Renal cortex interstitium (tissue), 11 donors: ENCODE data around the gene TGM2. TPM values are rescaled to one million over a fixed set of nuclear protein-coding genes. Genes with fewer than 3 reads are reported as not detected.

Source experiments
- DNase-seq, 11 donors: peaks; one replicate each; pipeline ENCODE4 v3.0.0-alpha.2; 2013; ENCODE audit warnings: low read depth in 9 of 11, low spot score in 4 of 11; ENCODE audit errors: extremely low read depth in 1 of 11
- polyA plus RNA-seq, 3 donors: library from polyadenylated mRNA; unstranded; fragments of 120-200 nt; gene quantifications; one replicate each; pipeline ENCODE4 v1.2.1, GENCODE V29; 2013; ENCODE audit not compliant: insufficient read length in 3 of 3

TGM2 gene
- polyA plus RNA-seq, 3 donors = 29.3 to 40.4 (median 39.4) TPM

GRCh38 chr20:38129248-38129865, 35.7 kb downstream of the TGM2 start:
- no peak for DNase-seq

DNA sequence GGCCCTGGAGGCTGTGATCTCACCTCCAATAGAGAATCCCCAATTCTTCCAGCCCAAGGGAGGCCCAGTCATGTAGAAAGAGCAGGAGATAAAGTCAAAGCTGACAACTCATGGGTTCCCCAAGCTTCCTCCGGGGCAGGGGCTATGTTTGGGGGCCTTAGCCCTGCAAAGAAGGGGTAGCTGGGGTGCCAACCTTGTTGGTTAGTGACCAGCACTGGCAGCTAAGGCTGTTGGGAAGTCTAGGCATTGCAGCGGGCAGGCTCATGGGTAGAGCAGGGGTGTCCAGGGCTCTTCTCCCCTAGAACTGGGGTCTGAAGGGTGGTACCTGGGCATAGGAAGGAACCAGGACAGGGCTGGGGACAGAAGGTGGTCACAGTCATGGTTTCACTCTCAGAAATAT, 36.4 kb downstream of the TGM2 start:
- DNase-seq = no peak

- no peak for DNase-seq
Observed at GRCh38 chr20:38127920-38128528, 37.0 kb downstream of the TGM2 start.

DNA sequence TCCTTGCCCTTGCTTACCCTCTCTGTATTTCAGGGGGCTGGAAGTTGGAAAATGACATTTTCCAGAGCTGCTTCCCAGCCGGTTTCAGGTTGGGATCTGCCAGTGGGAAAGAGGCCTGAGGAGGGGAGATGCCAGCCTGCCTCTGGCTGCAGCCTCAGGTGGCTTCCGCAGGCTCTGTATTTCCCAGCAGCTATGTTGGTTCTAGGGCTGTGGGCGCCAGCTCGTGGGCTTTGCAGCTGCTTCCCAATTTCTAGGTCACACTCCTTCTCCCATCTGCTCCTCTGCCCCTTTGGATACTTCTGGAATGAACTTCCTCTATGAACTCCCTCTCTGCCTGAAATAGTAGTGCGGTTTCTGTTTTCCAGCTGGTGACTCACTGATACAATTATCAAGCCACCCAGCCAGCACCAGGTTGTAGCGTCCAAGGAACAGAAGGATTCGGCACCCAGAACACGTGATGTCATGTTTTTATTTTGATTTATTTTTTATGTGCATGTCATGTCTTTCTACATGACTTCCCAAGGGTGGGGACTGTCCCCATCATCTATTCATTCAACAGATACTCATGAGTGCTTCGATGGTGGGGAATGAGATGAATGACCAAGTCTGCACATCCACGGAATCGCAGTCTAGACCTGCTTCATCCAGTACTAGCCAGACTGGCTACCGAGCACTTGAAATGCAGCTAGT, 38.0 kb downstream of the TGM2 start:
- DNase-seq = no peak

GRCh38 chr20:38126146-38126921, 38.7 kb downstream of the TGM2 start:
- DNase-seq = no peak

DNA sequence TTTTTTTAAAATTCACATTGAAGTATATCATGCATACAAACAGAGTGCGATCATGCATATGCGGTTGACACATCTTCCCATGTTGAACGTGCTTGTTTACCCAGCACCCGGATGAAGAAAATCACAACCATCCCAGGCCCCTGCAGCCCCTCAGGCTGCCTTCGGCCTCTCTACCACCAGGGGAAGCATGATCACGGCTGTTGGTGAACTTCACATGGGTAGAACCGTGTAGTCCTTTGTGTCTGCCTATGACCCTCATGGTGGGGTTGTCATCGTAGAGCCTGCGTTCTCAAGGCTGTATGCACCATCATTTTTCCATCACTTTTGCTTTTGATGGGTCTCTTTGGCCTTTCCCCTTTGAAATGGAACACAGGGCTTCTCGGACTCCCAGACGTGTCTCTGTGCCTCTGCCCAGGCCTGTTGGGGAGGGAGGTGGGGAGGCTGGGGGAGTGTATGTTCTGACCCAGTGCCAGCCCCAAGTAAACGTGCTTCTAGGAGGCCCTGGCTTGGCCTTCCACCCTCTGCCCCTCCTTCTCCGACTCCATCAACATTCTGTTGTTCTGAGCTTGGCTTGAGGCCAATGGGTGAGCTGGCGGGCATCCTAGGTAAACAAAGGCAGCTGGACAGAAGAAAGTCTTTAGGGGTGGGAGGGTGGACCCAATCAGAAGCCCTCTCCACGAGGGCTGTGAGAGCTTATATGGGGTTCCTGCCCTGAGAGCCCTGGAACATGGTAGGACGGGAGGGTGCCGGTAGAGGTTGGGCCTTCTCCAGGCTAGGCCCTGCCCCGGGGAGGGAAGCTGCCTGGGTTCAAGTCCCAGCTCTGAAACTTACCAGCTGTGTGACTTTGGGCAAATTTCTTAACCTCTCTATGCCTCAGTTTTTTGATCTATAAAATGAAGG, 39.7 kb downstream of the TGM2 start:
- DNase-seq = peak in 10 of 11 donors; percentile 62 to 89 (median 73)

GRCh38 chr20:38123021-38123587, 42.0 kb downstream of the TGM2 start:
- DNase-seq = no peak

GRCh38 chr20:38121741-38122140, 43.3 kb downstream of the TGM2 start:
- DNase-seq = no peak

DNA sequence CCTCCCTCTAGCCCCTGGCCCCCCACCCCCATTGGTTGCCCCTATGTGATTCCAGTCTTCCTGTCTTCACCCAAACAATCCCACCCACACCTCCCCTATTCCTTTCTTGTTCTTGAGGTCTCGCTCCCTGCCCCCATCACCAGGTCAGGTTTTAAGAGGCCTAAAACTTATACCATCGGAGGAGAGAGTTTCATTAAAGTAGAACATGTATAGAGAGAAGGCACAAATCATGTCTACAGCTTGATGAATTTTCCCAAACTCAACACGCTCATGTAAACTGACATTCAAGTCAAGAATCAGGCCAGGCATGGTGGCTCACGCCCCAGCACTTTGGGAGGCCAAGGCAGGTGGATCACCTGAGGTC, 44.5 kb downstream of the TGM2 start:
- DNase-seq = no peak

GRCh38 chr20:38119446-38119845, 45.6 kb downstream of the TGM2 start:
- DNase-seq = no peak

GRCh38 chr20:38117635-38118034, 47.4 kb downstream of the TGM2 start:
- no peak for DNase-seq

DNA sequence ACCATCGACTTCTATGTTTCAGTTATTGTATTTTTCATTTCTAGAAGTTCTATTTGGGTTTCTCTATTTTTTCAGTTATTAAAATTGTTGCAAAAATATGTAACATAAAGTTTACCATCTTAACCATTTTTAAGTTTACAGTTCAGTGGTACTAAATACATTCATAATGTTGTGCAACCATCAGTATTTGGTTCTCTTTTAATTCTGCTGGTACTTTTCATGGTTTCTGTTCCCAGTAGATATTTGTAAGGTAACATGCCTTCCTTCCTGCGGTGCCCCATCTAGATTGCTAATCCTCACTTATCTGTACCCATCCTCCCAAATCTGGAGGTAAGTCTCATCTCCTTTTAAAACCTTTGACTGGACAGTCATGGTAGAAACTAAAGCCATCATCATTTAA, 47.9 kb downstream of the TGM2 start:
- no peak for DNase-seq

- no peak for DNase-seq
Observed at GRCh38 chr20:38116409-38117165, 48.5 kb downstream of the TGM2 start.

- no peak for DNase-seq
Observed at GRCh38 chr20:38115896-38116295, 49.2 kb downstream of the TGM2 start.

DNA sequence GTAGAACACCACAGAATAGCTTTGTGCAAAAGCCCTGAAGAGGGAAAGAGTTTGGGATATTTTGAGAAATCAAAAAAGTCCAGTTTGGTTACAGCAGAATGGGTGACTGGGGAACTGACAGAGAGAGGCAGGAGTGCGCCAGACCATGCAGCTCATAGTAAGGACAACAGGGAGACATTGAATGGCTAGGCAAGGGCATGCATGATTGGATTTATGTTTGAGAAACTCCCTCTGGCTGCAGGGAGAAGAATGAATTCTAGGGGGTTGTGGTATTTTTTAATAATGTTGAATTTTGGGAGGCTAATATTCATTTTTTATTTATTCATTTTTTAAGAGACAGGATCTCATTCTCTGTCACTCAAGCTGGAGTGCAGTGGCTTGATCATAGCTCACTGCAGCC, 49.9 kb downstream of the TGM2 start:
- DNase-seq = no peak

GRCh38 chr20:38114353-38114791, 50.7 kb downstream of the TGM2 start:
- DNase-seq = no peak

GRCh38 chr20:38113401-38114325, 51.4 kb downstream of the TGM2 start:
- DNase-seq = no peak
